ENCODE results near the gene MYADML2. TPM values are rescaled to one million over a fixed set of nuclear protein-coding genes. Genes with fewer than 3 reads are reported as not detected.

MYADML2 gene
- total RNA-seq, 1 donor from 2014 or later, result 4.0 TPM

DNA sequence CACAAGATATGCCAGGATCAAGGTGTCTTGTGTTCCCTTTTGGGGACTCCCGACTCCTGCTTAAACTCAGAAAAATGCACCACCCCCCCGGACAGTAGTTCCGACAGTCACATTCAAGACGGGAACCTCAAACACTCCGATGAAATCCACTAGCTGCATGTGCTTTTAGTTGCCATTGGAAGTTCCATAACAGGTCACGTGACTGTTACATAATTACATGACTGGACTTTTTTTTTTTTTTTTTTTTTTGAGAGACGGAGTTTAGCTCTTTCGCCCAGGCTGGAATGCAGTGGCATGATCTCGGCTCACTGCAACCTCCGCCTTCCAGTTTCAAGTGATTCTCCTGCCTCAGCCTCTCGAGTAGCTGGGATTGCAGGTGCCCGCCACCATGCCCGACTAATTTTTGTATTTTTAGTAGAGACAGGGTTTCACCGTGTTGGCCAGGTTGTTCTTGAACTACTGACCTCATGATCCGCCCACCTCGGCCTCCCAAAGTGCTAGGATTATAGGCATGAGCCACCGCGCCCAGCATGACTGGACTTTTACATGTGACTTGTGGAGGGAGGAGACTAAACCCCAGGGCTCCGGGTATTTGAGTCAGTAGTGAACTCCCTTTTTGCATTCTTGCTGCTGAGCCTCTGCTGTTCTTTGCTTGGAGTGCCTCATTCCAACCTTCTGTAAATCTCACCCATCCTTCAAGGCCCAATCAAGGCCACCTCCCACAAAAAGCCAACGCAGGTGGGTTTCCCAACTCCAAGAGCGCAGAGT, 30.6 kb downstream of the MYADML2 start:
- DNase-seq, result no peak
- intact Hi-C loops (cut with micrococcal nuclease), result no loop called here
- no peak for ATAC-seq

DNA sequence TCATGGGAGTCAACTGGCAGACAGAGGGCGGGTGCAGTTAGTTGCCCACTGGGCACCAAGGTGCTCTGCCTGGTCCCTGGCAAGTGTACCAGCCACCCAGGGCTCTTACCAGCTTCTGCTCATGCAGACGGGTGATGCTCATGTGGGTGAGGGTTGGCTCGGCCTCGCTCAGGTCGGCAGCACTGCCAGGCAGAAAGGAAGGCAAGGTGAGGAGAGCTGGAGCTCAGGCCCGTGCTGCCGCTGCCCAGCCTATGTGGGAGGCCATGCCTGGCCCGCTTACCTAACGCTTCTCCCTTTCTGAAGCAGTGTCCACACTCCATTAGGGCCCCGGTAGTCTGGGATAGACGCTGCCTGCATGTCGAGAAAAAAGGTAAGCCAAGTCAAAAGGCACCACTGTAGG, 31.7 kb downstream of the MYADML2 start:
- intact Hi-C loops (cut with micrococcal nuclease), result no loop called here
- DNase-seq (no peak), ATAC-seq (no peak)

DNA sequence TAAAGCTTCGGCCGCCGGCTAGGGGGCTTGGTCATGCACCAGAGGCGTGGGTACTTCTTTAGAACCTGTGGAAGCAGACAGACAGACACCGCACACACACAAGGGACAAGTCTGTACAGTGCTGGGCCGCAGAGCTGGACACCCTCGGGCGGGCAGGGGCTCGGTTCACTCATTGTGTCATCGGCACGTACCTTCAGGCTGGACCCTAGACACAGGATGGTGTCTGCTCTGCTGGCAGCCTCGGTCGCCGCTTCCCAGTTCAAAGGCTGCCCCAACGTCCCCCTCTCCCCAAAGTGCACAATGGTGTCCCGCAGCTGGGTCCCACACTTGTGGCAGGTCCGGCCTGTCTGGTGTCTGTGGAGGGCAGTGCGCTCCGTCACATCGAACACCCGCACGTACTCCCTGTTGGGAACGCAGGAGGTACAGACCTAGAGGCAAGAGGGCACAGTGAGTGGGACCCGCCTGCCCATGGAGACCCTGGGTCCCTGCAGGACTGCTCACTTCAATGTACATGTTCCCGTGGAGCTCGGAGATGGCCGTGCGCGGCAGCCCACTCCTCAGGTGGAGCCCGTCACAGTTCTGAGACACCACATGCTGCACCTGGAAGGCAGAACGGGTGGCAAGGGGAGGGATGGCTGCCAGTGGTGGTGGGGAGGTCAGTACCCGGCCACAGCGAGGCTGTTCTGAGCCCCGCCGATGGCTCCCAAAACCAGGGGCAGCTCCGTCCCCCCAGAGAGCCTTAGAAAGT, 32.8 kb downstream of the MYADML2 start:
- no peak for ATAC-seq
- no peak for DNase-seq
- intact Hi-C loops (cut with micrococcal nuclease), result no loop called here

DNA sequence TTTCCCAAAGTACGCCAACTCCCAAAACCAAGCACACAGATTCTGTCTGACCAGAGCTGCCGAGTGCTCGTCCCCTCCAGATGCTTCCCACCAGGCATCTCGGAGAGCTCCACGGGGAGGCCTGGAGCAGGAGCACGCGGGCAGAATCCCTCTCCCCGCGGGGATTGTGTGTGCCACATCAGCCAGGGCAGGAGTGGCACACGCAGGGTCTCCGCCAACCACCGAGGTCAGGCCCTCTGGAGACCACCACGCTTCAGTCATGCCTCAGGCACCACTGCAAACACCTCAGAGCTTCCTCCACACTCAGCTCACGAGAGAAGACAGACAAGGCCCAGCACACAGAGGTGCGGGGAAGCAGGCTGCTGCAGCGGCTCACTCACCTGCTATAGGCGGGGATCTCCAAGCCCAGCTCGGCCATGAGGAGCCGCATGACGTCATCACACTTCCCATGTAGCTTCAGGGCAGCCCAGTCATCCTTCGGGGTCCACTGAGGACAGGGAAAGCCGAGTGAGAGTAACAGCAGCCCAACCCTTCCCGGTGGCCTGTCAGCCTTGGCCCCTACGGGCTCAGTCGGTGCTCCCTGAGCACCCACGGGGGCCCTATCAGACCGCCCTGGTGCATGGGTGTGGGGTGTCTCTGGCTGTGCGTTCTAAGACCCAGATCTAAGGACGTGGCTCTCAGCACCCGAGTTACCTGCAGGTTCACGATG, 33.5 kb downstream of the MYADML2 start:
- DNase-seq (no peak), ATAC-seq (no peak)
- intact Hi-C loops (cut with micrococcal nuclease), result no loop called here

DNA sequence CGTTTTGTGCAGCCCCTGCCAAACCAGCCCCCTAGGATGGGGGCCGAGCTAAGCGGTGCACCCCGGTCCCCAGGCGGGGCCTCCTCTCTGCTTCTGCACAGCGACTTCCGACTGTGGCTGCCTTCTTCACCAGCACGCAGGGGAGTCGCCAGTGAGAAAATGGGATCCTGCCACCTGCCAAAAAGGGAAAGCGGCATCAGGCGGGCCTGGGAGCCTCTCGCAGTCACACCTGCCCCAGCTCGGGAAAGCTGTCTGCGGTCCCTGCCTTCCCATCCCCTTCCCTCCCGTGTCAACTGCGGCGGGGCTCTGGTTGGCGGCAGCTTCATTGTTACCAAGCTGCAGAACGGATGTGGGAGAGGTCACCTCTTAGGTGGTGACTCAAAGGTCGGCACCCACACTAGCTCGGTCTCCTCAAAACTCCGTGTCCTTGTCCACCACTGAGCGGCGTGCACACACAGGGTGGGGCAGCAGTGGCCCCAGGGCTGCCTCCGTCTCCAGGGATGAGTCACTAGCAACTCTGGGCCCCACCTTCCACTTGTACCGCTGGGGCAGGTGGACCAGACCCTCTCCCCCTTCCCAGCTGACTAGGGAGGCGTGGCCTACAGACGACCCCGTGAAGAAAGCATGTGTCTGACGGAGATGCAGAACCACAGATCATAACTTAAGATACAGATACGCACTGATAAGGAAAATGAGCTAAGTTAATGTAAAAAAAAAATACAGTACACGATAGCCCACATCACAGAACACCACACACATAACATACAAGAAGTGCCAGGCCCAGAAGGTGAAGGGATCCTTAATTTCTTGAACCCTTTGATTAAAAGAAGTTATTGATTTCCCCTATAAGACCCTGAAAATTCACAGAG, 34.4 kb downstream of the MYADML2 start:
- DNase-seq, result no peak
- ATAC-seq, result no peak
- intact Hi-C loops (cut with micrococcal nuclease), result no loop called here

DNA sequence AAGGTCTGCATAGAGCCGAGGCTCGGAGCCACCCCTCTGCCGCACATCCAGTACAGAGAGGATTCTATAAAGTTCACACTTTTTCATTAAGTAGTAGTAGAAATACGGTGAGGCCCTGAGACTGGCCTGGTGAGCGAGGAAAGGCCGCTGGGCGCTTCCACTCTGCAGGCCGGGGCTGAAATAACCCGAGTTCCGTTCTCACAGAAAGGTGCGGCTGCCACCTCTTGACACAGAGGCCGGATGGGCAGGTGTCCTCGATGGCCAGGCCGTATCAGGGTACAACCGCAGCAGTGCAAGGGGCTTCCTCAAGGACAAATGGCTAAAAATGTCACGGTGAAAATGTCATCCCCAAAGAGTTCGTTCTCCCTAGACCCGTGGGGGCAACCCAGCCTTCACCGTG, 35.1 kb downstream of the MYADML2 start:
- DNase-seq (no peak), ATAC-seq (no peak)
- intact Hi-C loops (cut with micrococcal nuclease), result no loop called here

DNA sequence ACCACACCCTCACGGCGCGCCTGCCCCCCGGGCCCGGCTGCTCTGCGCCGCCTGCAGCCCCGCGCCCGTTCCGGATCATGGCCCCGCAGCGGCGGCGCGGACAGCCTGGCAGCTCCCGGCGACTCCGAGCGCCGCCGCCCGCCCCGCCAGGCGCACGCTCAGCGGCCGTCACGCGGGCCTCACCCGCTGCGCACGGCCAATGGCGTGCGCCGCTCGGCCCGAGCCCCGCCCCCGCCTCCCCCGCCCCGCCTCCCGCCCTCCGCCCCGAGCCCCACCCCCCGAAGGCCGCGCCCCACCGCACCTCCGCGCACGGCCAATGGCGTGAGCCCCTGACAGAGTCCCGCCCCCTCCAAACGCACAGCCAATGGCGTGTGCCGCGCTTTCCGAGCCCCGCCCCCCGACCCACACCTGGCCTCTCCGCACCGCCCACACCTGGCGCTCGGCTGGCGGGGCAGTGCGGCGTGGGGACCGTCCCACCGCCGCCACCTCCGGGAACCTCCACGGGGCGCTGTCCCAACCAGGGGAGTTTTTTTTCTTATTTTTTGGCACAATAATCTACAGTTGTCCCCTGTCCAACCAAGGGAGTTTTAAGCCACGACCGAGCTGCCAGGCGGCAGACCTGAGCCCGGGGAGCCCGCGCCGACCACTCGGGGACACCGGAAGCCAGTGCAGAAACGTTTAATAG, 35.6 kb downstream of the MYADML2 start, which contains the start of gene PCYT2:
PCYT2 (minus strand) TSS at position 123 of the 685 bp plus-strand sequence; CDS start at position 79, 44 bp downstream.
- peak; percentile 94 for DNase-seq
- peak; percentile 94 for ATAC-seq
- intact Hi-C loops (cut with micrococcal nuclease), result no loop called here

DNA sequence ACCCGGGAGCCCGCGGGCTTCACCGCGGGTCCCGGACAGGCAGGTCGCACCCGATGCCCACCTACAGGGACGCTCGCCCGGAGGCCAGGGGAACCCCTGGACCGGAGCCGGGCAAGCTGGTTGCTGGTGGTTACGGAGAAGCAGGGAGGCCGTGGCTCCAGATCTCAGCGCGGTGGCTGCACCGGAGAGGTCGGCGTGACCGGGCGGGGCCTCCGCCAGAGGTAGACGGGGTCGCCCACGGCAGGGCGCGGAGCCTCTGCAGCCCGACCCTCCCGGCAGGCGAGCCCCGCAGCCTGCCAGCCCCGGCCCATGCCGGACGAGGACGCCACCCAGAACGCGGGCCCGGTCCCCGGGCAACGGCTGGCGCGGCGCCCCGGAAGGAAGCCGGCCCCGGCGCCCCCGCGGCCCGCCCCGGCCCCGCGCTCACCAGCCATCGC, 36.2 kb downstream of the MYADML2 start:
- intact Hi-C loops (cut with micrococcal nuclease), result no loop called here
- ATAC-seq (peak; percentile 2), DNase-seq (no peak)

DNA sequence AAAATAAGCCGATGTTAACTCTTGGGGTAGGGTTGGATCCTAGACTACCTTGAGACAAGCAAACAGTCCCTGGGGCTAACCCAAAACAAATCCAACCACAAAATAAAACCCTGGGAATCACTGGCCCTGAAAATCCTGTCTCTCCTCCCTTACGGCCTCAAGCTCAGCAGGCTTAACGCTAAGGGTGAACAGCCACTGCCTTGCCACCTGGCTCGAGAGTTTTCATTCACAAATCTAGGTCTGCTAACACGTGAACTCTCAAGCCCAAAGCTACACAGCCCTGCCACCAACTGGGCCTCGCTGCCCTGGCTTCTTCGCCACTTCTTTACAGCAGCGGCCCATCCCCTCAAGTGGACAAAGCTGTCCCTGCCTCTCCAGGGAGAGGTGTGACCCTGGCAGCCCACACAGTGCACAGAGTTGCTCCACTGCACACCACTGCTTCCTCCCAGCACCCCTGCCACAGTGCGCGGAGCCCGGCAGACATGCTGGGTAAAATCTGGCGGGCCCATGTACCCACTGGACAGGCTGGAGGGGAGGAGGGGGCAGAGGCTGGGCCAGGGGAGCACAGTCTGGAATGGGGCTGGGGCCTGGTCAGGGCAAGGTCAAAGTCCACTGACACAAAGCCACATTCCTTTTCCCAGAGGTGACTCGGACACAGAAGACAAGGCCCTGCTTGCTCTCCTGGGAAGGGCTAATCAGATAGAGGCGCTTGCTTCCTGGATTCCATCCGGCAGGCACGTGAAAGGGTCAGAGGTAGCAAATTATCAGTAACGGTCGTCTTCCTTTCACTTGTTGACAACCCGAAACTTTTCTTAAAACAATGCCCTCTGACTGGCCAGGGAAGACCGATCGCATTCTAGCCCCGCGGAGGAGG, 36.8 kb downstream of the MYADML2 start:
- ATAC-seq (no peak), DNase-seq (no peak)
- intact Hi-C loops (cut with micrococcal nuclease), result no loop called here

DNA sequence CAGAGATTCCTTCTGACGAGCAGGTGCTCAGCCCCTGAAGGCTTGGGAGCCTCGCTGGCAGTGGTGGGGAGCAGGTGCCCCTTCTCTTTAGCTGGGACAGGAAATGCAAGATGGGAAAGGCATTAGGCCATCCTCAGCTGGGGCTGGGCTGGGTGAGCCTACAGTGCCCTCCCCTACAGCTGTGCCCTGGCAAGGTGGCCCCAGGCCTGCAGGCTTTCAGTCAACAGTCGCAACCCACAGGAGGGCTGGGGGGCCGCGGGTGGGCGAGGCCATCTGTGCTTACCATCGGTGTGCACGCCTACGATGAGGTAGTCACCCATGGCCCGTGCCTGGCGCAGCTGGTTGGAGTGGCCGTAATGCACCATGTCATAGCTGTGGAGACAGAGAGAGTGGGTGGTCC, 37.8 kb downstream of the MYADML2 start:
- intact Hi-C loops (cut with micrococcal nuclease), result no loop called here
- no peak for ATAC-seq

DNA sequence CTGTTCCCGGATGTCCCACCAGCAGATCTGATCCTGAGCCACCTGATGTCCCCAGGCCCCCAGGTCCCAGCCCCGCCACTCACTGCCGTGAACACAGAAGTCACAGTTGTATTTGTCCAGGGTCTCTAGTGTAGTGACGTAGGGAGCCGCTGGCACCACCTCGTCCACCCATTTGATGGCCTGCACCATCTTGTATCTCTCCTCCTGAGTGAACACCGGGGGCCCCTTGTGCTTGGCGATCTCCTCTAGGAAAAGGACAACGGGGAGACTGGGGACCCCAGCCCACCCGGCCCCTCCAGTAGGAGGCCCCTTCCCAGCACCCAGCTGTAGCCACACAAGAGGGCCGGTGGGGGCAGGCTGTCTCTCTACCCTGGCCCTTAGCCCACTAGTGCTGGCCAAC, 38.2 kb downstream of the MYADML2 start:
- intact Hi-C loops (cut with micrococcal nuclease), result no loop called here
- DNase-seq (no peak), ATAC-seq (no peak)

More for the DNA sequence above, 37.8 kb downstream of the MYADML2 start:
- DNase-seq, result no peak

DNA sequence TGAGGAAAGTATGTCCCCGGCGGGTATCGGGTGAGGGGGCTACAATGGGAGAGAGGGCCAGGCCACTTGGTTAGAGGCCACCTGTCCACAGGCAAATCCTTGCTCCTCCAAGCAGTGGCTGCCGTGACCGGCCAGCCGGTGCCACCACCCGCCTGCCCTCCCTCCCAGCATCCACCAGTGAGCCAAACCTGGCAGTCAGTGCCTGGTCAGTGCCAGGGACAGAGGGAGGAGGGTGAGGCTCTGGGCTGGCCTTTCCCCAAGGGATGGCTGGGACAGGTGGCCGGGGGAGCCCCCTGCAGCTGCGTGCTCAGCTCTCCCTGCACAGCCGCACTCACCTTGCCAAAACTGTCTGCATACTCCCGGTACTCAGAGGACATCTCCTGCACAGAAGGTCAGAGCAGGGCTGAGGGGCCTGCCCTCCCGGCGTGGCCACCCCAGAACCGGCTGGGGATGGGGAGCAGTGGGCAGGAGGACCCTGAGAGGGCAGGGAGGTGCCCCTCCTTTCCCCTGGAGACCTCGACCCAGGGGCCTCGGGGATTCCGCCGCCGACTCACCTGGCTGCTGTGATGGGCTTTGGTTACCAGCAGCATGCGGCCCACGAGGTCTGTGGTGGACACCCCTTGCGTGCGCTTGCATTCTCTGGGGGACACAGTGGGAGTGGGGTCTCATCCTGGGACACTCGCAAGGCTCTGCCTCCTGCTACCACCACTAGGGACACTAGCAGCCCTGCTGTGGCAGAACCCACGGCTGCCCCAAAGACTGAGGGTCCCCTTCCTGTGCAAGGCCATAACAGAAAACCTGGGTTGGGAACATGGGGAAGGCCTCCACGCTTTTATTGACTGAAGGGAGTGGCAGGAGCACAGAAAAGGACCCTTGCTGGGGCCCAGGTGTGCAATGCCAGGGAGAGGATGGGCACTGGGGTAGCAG, 39.6 kb downstream of the MYADML2 start:
- ATAC-seq (no peak), DNase-seq (no peak)
- intact Hi-C loops (cut with micrococcal nuclease), result no loop called here

DNA sequence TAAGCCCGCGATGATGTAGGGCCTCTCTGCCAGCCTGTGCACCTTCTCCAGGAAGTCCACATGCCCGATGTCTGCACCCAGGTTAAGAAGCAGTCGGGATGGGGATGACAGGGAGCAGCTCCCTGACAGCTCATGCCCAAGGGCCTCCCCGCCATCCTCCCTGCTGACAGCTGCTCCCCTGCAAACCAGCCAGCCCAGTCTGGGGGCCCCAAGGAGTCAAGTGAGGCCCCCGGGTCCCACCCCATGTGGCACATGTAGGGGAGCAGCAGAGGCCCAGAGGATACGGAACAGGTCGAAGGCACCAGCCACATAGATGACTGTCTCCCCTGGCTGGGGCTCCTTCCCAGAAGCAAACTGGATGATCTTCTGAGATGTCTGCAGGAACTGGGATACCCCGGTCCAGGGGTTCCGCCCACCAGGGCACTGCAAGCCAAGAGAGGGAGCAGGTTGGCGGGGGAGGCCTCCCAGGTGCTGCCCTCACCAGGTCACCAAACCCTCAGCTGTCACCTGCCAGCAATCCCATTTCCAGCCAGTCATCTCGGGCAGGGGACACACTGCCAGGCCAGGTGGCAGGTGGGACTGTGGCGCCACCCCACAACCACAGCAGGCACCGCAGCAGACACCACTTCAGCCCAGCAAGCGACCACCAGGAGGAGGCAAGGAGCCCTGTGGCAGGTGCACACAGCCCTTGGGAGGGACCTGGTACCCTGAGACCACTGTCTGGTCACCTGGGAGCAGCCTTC, 40.4 kb downstream of the MYADML2 start:
- ATAC-seq (no peak), DNase-seq (no peak)
- intact Hi-C loops (cut with micrococcal nuclease), result no loop called here

DNA sequence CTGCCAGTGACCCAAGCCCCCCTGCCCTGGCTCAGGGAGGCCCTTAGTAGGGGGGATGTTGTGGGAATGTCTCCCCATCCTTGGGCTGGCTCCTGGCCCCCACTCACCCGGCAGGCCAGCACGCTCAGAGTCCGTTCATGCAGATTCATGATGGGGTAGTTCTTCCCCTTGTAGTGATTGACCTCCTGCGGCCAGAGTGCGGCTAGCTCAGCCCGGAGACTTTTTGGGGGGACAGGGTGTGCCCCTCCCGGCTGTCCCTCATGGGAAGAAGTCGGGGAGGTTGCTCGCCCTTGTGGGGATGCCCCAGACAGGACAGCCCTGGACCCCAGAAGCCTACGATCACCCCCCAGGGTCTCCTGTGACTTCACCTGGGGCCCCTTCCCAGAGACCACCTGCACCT, 41.0 kb downstream of the MYADML2 start:
- ATAC-seq (no peak), DNase-seq (no peak)
- intact Hi-C loops (cut with micrococcal nuclease), result no loop called here

DNA sequence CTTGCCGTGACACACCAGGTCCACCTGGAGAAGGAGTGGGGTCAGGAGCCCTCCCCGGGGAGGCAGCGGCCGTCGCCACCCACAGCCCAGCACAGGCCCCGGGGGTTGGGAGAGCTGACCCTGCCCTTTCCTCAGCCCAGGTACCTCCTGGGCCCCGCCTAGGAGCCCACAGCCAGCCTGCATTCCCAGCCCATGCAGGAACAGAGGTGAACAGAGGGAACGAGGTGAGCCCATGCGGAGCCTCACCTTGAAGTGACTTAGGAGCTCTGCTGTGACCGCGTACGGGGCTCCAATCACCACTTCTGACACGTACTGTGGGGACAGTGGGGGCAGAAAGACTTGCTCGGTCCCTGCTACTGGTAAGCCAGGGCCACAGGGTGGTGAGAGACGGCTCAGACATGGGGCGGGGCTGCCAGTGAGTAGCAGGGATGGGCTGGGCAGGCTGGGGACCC, 41.6 kb downstream of the MYADML2 start:
- ATAC-seq (no peak), DNase-seq (no peak)
- intact Hi-C loops (cut with micrococcal nuclease), result no loop called here

Data from left ventricle myocardium superior (tissue), 1 donor.